ENCODE measurements around the gene FAM50A.

FAM50A gene

DNA sequence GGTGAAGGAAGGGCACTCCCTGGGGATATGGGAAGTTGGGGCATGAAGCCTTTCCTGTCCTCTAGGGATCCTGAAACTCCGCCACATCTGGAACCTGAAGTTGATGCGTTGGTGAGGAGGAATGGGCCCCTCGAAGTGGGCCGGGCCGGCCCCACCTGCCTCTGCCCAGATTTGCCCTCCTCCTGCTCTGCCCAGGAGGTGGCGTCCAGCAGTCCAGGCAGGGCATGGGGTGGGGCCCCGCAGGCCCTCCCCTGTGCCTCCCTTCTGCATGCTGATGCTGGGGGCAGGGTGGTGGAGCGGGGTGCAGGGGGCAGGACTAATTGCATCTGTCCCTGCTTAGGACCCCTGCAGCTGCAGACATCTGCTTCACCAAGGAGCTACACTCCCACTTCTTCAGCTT is 30.8 kb upstream of the FAM50A start:
- DNase-seq, result no peak

DNA sequence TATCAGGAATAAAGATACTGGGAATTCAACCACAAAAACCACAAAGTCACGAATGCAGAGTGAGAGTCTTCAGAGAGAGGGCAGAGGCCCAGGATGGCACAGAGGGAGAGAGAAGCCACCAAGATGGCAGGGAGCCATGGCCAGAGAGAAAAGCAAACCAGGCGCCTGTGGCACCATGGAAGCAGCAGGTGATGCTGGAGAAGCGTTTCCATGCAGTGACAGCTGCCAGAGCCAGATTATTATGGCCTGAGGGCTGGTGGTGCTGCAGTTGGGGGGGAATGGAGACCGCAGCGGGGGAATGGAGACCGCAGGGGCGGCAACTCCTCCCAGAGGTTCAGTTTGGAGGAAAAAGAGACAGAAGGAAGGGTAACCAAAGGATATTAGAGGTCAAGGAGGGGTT is 26.8 kb upstream of the FAM50A start:
- no peak for DNase-seq

DNA sequence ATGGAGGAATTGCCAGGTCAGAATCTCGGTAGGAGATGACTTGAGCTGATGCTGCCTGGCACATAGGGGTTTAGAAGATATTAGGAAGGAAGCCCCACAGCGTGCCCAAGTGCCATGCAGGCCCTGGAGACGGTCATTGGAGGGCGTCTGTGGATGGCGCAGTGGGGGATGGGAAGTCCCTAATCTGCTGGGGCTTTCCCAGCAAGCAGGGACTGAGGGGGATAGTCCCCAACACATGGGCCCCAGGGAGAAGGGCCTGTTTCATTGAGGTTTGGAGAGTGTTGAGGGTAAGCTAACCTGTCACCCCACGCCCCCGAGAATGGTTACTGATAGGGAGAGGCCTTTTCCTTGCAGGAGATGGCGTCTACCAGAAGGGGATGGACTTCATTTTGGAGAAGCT is 24.8 kb upstream of the FAM50A start:
- DNase-seq, result no peak

DNA sequence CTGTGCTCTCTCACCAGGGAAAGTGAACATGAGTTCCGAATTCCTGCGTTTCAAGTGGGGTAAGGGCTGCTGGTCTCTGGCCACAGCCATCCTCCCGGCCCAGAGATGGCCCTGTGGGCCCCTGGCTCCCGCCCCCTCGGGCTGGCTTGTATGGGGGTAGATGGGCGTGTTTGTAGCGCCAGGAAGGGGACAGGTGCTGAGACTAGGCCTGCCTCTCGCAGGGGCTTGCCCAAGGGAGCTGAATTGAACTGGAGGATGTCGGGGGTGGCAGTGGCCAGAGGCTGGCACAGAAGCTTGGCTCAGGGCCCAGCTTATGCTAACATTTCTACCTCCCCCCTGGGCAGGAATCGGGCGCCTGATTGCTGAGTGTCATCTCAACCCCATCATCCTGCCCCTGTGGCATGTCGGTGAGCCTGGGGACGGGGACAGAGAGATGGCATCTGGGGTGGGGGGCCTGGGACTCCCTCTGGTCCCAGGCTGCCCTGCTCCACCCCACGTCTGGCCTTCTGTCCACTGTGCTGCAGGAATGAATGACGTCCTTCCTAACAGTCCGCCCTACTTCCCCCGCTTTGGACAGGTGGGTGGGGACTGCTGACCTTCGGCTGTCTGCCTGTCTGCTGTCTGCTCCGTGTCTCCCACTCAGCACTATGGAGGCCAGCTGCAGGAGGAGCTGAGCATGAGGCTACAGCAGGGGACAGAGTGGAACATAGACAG is 24.1 kb upstream of the FAM50A start:
- no peak for DNase-seq

DNA sequence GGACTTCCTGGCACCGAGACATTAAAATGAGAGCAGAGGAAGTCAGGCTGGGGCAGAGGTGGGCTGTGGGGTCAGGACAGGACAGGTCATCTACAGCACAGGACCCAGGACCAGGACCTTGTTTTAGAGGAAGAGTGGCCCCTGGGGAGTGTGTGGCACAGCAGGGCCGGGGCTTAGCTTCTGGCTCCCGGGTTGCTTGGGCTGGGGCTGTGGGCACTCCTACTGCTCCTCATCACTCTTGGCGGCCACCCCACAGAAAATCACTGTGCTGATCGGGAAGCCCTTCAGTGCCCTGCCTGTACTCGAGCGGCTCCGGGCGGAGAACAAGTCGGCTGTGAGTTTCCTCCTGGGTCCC is 23.6 kb upstream of the FAM50A start:
- DNase-seq, result no peak

DNA sequence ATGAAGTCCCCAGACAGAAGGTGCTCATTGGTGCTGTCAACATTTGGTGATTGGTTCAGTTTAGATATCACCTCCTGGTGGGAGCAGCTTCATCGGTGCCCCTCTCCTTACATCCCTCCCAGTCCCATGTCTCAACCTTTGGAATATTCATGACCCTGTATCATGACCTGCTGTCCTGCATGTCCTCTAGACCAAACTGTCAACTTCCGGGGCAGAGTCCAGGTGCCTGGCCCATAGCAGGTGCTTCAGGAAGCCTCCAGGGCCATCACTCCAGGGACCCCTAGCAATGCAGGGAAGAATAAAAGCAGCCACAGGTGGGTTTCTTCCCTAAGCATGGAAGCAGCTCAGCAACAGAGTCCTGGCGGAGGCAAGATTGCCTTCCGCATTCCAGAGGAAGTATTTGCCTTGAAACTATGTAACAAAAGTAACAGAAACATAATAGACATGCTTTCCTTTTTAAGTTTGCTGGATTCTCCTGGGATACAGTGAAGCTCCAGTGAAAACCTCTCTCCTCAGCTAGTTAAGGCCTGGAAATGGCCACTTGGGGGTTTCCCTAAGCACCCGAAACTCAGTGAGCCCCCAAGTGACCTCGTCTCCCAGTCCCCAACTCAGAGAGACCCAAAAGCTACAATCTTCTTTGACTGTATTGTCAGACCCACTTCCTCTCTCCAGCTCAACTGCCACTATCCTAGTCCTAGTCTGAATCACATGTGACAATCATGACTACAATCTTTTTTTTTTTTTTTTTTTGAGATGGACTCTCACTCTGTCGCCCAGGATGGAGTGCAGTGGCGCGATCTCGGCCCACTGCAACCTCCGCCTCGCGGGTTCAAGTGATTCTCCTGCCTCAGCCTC is 16.8 kb upstream of the FAM50A start:
- DNase-seq, result no peak

DNA sequence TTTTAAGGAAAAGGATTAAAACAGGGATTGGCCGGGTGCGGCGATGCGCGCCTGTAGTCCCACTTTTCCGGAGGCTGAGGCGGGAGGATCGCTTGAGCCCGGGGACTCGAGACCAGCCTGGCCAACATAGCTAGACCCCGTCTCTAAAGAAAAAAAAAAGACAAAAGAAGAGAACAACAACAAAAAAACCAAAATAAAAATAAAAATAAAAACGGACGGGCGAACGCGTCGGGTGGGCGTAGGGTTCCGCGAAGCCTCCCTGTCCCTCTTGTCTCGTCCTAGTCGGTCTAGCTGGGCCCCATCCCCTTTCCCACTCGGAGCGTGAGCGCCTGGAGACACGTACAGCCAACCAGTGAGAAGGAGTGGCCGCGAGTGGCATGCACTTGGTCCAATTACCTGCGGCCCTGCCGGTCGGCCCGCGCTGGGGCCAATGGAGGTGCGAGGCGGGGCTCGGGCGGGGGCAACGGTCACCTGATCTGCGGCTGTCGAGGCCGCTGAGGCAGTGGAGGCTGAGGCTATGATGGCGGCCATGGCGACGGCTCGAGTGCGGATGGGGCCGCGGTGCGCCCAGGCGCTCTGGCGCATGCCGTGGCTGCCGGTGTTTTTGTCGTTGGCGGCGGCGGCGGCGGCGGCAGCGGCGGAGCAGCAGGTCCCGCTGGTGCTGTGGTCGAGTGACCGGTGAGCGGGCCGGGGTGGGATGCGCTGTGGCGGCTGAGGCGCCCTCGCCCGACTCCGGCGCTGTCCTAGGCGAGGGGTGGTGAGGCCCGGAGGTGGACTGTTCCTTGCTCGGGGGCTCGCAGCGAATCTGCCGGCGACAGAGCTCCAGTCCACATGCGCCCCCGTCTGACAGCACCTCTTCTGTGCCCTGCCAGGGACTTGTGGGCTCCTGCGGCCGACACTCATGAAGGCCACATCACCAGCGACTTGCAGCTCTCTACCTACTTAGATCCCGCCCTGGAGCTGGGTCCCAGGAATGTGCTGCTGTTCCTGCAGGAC is 15.5 kb upstream of the FAM50A start, which contains the start of gene ATP6AP1:
ATP6AP1 (plus strand) TSS at position 502 of the 996 bp plus-strand sequence; CDS start at position 518, 16 bp downstream.
- peak; percentile 91 for DNase-seq

DNA sequence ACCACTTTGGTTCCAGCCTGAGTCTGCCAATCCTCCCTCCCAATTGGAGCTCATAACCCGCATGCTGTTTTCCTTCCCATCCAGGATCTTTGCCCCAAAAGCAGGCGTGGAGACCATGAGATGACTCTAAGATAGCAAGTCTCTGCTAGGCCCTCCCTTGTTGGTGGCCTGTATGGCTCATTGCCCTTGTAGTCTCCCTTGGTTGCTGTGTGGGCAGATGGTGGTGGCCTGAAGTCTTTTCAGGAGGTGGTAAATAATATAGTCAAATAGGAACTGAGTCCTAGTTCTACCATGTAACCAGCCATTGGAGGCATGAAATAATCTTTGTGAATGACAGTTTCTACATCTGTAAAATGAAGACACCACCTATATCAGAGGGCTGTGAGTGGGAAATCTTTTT is 14.2 kb upstream of the FAM50A start:
- no peak for DNase-seq

DNA sequence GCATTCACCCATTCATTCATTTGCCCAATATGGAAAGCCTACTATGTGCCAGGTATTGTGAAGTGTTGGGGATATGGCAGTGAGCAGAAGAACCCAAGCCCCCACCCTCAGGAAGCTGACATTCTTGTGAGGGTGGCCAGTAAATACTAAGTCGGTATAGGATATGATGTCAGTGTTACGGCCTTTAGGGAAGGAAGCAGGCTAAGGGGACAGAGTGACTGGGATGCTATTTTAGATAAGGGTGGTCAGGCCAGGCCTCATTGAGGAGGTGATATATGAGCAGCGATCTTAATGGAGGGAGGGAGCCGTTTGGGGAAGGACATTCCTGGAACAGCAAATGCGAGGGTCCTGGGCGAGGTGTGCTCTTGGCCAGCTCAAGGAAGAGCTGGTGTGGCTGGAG is 13.5 kb upstream of the FAM50A start:
- DNase-seq, result no peak

DNA sequence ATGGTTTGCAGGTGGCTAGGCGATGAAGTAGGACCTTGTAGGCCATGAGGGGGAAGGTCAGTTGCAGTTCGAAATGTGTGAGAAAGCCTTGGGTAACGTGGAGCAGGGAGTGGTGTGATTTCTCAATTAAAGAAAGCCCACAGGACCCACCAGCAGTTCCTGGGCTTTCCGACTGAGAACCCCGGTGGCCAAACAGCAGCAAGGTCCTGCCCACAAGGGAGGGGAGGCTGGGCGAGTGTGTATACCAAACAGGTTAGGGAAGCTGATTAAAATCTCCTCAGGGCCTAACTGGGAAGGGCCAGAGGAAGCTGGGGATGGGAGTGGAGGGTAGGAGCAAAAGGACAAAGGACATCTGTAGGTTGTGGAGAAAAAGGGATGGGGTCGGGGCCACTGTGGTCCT is 13.0 kb upstream of the FAM50A start:
- DNase-seq, result no peak

DNA sequence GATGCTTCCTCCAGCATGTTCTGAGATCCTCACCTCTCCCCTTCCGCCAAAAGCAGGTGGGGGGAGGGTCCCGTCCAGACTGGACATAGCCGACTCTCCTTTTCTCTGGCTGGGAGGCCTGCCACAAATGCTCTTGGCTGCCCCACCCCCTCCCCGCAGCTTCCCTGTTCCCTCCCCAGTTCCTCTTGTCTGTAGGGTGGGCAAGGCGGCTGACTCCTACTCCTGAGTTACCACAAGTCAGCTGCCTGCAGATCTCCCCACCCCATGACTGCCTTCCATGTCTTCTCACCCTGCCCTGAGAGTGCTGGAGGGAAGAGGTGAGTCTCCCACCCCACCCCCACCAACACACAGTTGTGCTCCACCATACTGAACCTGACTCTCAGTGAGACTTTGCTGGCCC is 12.6 kb upstream of the FAM50A start:
- no peak for DNase-seq

DNA sequence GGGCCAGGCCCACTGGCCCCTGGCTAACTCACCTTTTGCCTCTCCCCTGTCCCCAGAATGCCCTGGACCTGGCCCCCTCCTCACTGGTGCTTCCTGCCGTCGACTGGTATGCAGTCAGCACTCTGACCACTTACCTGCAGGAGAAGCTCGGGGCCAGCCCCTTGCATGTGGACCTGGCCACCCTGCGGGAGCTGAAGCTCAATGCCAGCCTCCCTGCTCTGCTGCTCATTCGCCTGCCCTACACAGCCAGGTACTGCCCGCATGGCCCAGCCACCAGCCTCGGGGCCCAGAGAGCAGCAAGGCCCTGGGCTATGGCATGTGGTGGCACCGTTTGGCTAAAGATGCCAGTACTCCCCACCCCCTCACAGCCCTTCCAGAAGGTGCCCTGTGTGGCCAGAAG is 11.7 kb upstream of the FAM50A start:
- DNase-seq, result no peak

DNA sequence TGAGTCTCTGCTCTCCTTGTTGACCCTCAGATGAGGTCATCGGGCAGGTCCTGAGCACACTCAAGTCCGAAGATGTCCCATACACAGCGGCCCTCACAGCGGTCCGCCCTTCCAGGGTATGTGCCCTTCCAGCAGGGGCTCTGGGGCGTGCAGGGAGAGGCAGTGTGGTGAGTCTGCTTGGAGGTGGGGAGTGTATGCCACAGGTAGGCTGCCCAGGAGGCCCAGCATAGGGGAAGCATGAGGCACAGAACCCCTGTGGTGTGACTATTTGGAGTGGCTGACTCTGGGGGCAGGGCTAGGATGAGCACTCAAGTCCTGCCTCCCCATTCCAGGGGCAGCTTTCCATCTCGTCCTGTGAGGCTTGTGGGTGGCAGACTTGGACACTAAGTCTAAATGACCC is 10.3 kb upstream of the FAM50A start:
- DNase-seq, result no peak

DNA sequence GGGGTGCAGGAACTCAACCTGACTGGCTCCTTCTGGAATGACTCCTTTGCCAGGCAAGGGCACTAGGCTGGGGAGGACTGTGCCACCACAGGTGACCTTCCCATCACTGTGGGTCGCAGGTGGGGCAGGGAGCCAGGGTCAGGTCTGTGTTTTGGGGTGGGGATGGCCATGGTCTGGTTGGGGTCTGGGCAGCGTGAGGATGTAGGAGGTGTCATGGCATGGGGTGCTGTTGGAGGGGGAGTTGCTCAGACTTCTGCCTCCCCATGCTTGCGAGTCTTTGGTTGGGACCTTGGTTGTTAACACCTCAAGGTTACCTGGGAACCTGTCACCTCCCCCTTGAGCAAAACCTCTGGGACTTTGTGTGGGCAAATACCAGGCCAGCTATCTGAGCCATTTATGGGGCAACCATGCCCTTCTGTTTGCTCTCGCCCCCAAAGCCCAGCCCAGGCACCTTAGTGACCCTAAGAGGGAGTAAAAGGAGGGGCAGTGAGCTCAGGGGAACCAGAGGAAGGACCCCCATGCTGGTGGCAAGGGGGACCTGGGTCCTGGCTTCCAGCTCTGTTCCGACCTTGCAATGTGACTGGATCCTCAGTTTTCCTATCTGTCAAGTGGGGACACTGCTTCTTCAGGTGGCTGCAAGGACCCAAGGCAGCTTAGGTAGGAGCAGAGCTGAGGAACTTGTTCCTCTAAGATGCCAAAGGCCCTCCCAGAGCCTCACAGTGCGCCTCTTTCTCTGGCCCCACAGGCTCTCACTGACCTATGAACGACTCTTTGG is 9.4 kb upstream of the FAM50A start:
- no peak for DNase-seq

DNA sequence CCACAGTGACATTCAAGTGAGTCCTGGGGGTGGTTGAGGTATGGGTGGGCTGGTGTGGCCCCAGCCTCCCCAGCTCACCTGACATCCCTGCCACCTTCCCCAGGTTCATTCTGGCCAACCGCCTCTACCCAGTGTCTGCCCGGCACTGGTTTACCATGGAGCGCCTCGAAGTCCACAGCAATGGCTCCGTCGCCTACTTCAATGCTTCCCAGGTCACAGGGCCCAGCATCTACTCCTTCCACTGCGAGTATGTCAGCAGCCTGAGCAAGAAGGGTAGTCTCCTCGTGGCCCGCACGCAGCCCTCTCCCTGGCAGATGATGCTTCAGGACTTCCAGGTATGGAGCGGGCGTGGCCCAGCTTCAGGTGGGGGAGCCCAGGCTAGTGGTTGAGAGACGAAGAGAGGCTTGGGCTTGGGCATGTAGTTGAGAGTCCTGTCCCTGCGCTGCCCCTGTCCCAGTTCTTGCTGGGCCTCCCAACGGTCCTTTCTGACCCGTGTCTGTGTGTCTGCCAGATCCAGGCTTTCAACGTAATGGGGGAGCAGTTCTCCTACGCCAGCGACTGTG is 8.7 kb upstream of the FAM50A start:
- DNase-seq, result no peak

DNA sequence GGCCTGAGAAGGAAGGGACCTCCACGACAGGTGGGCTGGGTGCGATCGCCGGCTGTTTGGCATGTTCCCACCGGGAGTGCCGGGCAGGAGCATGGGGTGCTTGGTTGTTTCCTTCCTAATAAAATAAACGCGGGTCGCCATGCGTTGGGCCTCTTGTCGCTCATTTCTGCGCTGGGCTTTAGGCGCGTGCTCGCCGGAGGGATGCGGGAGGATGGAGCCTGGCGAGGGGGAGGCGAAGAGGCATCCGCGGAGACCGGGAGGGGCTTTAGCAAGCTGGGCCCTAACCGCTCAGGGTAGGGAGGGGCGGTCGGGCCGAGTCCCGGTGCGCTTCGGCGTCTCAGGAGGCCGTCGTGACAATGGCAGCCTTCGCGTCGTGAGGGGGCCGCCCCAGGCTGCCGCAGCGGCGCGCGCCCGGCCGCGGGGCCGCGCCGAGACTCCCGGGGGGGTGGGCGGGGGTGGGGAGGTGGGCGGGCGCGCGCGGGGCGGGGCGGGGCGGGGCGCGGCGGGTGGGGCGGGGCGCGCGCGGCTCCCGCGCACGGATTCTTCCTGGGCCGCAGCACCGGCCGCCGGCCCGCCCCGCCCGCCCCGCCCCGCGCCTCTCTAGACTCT is 7.5 kb upstream of the FAM50A start:
- DNase-seq, result peak; percentile 74

DNA sequence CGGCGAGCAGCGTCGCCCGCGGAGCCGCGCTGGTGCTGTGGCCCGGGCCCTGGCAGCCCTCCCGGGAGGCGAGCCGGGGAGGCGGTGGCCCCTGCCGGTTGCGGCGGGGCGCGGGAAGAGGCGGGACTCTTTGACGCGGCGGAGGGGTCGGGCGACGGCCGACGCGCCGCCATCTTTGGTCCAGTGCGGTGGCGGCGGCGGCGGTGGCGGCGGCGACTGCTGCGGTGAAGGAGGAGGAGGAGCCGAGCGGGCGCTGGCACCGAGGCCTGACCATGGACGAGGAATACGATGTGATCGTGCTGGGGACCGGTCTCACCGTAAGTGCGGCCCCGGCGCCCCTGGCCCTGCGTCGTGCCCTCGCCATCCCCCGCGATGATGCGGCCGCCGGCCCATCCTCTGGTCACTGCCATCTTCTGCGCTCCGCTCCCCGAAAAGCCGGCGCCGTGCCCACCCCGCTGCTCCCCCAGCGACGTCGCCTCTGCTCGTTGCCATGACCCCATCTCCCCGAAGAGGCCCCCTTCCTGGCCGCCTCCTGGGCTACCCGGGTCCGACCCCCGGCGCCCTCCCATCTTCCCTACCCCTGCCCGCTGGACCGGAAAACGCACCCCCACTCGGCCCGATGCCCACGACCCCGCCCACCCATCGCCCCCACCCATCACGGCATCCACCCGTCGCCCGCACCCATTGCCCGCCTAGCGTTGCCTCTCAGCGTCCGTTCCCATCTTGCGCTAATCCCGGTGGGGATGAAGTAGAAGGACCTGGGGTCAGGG is 6.8 kb upstream of the FAM50A start, which contains the start of gene GDI1:
GDI1 (plus strand) TSS at position 172 of the 770 bp plus-strand sequence; CDS start at position 273, 101 bp downstream.
- peak; percentile 69 for DNase-seq

DNA sequence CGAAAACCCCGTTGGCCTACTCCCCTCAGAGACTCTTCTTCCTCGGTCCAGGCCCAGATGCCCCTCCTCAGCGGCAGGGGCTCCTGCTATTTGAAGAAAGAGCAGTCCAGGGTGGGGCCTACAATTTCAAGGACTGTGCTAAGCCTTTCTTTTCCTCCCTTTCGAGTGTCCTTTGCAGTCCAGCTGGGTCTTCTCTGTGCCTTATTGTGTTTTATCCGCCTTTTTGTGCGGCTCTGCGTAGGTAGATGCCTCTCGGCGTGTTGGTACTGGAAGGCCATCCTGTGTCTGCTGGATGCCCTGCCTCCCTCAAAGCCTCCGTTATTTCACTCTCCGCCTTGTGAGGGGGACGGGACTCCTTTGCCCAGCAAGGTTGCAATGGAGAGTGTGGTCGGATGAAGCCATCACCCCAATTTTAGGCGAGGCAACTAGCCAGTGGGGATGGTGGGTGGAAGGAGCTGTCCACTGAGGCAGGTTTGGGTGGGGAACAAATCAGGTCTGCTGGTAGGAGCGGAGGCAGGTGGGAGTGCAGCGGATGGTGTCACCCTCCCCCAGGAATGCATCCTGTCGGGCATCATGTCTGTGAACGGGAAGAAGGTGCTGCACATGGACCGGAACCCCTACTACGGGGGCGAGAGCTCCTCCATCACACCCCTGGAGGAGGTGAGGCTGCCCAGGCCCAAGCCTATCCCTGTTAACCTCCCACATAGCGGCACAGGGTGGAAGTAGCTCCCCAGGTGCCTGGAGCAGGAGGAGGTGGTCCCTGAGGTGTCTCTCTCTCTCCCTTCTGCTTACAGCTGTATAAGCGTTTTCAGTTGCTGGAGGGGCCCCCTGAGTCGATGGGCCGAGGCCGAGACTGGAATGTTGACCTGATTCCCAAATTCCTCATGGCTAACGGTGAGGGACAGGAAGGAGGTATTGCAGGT is 5.7 kb upstream of the FAM50A start:
- DNase-seq, result no peak

DNA sequence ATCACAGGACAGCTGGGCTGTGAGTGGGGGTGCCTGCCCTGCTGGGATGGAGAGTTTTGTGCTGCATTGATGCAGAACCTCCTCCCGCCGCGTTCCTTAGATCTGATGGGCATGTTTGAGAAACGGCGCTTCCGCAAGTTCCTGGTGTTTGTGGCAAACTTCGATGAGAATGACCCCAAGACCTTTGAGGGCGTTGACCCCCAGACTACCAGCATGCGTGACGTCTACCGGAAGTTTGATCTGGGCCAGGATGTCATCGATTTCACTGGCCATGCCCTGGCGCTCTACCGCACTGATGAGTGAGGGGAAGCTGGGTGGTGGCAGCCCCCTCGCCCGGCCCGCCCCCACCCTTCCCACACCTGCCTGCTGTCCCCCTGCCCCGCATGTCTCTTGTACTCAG is 4.1 kb upstream of the FAM50A start:
- no peak for DNase-seq

All from CD4-positive, alpha-beta T cell treated with Interleukin-10 for 1 hour (primary cell).